CD14-positive monocyte (primary cell): ENCODE data around the gene SLC35A1. TPM values are rescaled to one million over a fixed set of nuclear protein-coding genes. Genes with fewer than 3 reads are reported as not detected.

Source experiments
- DNase-seq, 3 donors: peaks; one replicate each; pipeline ENCODE4 v3.0.0-alpha.2; 2011 to 2022
- H2AFZ ChIP-seq: 2 replicates; pipeline ENCODE4 v1.6.0; 2012; ENCODE audit warnings: mild to moderate bottlenecking, low read depth, low read length, inconsistent platforms; ENCODE audit not compliant: insufficient read depth, poor library complexity, severe bottlenecking
- H3K27ac ChIP-seq, 2 donors: 1 replicate in 1 of 2; 2 replicates in 1 of 2; pipeline ENCODE4 v1.5.1; 2012 to 2013; ENCODE audit warnings: low read length in 2 of 2, control low read depth in 1 of 2, inconsistent platforms in 1 of 2, low read depth in 1 of 2, mild to moderate bottlenecking in 1 of 2
- H3K27me3 ChIP-seq, 2 donors: one replicate each; pipeline versions ENCODE4 v1.6.0 to v1.6.1; 2011 to 2013; ENCODE audit warnings: low read length in 2 of 2; ENCODE audit not compliant: control insufficient read depth in 2 of 2, insufficient read depth in 2 of 2
- H3K36me3 ChIP-seq, 2 donors: replicated peaks in 1 of 2; 1 replicate in 1 of 2; 2 replicates in 1 of 2; pipeline versions ENCODE4 v1.5.1 to v1.6.1; 2012 to 2013; ENCODE audit warnings: low read length in 2 of 2, control low read depth in 1 of 2, inconsistent platforms in 1 of 2, mild to moderate bottlenecking in 1 of 2; ENCODE audit not compliant: insufficient read depth in 2 of 2, control insufficient read depth in 1 of 2
- H3K4me1 ChIP-seq, 2 donors: 1 replicate in 1 of 2; 2 replicates in 1 of 2; pipeline versions ENCODE4 v1.5.1 to v1.6.1; 2012 to 2013; ENCODE audit warnings: low read length in 2 of 2, control low read depth in 1 of 2, inconsistent platforms in 1 of 2, mild to moderate bottlenecking in 1 of 2, moderate library complexity in 1 of 2; ENCODE audit not compliant: insufficient read depth in 2 of 2, control insufficient read depth in 1 of 2
- H3K4me2 ChIP-seq: replicated peaks from 2 replicates; pipeline ENCODE3; 2012; ENCODE audit warnings: low read length, moderate library complexity, mild to moderate bottlenecking; ENCODE audit not compliant: poor library complexity, severe bottlenecking; ENCODE audit errors: extremely low read depth
- H3K4me3 ChIP-seq, 3 experiments: fragments of 200-600 bp in 1 of 3; sonication (generic) in 1 of 3; replicated peaks in 1 of 3; 1 replicate in 2 of 3; 2 replicates in 1 of 3; pipeline ENCODE4 v1.5.1; 2011 to 2013; ENCODE audit warnings: low read length in 3 of 3, mild to moderate bottlenecking in 3 of 3, control low read depth in 2 of 3, low read depth in 2 of 3, inconsistent platforms in 1 of 3, moderate library complexity in 1 of 3
- H3K79me2 ChIP-seq: 2 replicates; pipeline ENCODE4 v1.6.0; 2012; ENCODE audit warnings: mild to moderate bottlenecking, control low read depth, inconsistent platforms, low read length, moderate library complexity; ENCODE audit not compliant: insufficient read depth
- H3K9ac ChIP-seq: 2 replicates; pipeline ENCODE4 v1.6.0; 2017; ENCODE audit warnings: low read length, mild to moderate bottlenecking; ENCODE audit not compliant: insufficient read depth, poor library complexity, severe bottlenecking
- H3K9me3 ChIP-seq, 2 donors: replicated peaks in 1 of 2; 1 replicate in 1 of 2; 2 replicates in 1 of 2; pipeline versions ENCODE4 v1.5.1 to v1.6.1; 2012 to 2013; ENCODE audit warnings: low read length in 2 of 2, control low read depth in 1 of 2; ENCODE audit not compliant: control insufficient read depth in 1 of 2, insufficient read depth in 1 of 2
- H4K20me1 ChIP-seq: 2 replicates; pipeline ENCODE4 v1.6.0; 2012; ENCODE audit warnings: mild to moderate bottlenecking, low read length, control low read depth, moderate library complexity; ENCODE audit not compliant: insufficient read depth
- H3K27ac Mint-ChIP-seq, 7 donors: one replicate each; pipeline ENCODE4 v1.8.0; 2020; ENCODE audit warnings: mild to moderate bottlenecking in 7 of 7, mixed read lengths in 7 of 7, moderate library complexity in 6 of 7, inconsistent platforms in 2 of 7
- H3K27me3 Mint-ChIP-seq, 3 donors: one replicate each; pipeline ENCODE4 v1.8.0; 2021 to 2022; ENCODE audit warnings: low read depth in 3 of 3, mild to moderate bottlenecking in 3 of 3, mixed read lengths in 3 of 3, moderate library complexity in 3 of 3, inconsistent platforms in 1 of 3
- H3K36me3 Mint-ChIP-seq, 2 donors: one replicate each; pipeline ENCODE4 v1.8.0; 2020; ENCODE audit warnings: mixed read lengths in 2 of 2, inconsistent platforms in 1 of 2, mild to moderate bottlenecking in 1 of 2
- H3K4me1 Mint-ChIP-seq: one replicate; pipeline ENCODE4 v1.8.0; 2020; ENCODE audit warnings: mild to moderate bottlenecking, mixed read lengths
- H3K4me3 Mint-ChIP-seq, 2 donors: one replicate each; pipeline ENCODE4 v1.8.0; 2020; ENCODE audit warnings: mild to moderate bottlenecking in 2 of 2, mixed read lengths in 2 of 2, moderate library complexity in 1 of 2
- H3K9me3 Mint-ChIP-seq, 7 donors: one replicate each; pipeline ENCODE4 v1.8.0; 2020 to 2022; ENCODE audit warnings: mixed read lengths in 7 of 7, mild to moderate bottlenecking in 6 of 7, moderate library complexity in 6 of 7, inconsistent platforms in 2 of 7
- WGBS: methylation state at CpG from one replicate; pipeline ENCODE4 v1.1.5; 2013; ENCODE audit warnings: missing lambda C conversion rate; ENCODE audit not compliant: insufficient coverage; 5-methylcytosine and 5-hydroxymethylcytosine counted together
- intact Hi-C, 2 donors: fragments of 100-400 bp; cut with micrococcal nuclease; formaldehyde crosslinking; loops; one replicate each; pipeline versions ENCODE4 v1.15.0 to v1.15.1; 2023
- polyA plus RNA-seq, 3 donors: library from polyadenylated mRNA; depleted of rRNA in 1 of 3; unstranded in 2 of 3; stranded (reverse) in 1 of 3; fragments of 300-500 nt in 2 of 3; fragments of >200 nt in 1 of 3; fragmentation: Illumina TruSeq in 2 of 3; gene quantifications; 1 replicate in 2 of 3; 2 replicates in 1 of 3; pipeline ENCODE4 v1.2.3, GENCODE V29; 2012 to 2021
- TF ChIP-seq, protein P1 (sequence below): fragments of 200-600 bp; IDR thresholded peaks from one replicate; pipeline ENCODE4 v1.8.0; 2022; ENCODE audit warnings: antibody characterized with exemption, mild to moderate bottlenecking

Gene SLC35A1
- polyA plus RNA-seq, 3 donors, result 44.6 to 103 (median 90.6) TPM

DNA sequence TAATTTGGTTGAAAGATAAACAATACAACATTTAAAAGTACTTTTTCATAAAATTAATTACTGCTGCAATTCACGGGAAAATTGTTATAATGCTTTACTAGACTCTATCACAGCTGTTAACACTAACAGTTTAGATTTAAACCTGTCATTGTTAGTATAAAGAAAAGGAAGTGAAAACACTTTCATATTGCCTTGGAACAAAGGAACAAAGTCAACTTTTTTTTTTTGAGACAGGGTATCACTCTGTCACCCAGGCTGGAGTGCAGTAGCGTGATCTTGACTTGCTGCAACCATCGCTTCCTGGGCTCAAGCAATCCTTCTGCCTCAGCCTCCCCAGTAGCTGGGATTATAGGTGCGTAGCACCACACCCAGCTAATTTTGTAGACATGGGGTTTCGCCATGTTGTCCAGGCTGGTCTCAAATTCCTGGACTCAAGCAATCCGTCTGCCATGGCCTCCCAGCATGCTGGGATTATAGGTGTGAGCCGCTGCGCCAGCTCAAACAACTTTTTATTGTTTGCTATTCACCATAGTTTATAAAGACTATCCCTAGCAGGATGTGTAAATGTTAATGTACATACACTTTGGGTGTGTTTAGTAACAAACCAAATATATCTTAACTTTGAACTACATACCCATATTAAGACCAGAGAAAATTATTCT lies 22.1 kb downstream of the SLC35A1 start:
- H3K9me3 Mint-ChIP-seq, result no peaks in the 10 kb centered on the region
- H3K4me3 ChIP-seq, result no peak overlapping the region
- no peak overlapping the region for H3K9ac ChIP-seq
- TF ChIP-seq, protein P1, sequence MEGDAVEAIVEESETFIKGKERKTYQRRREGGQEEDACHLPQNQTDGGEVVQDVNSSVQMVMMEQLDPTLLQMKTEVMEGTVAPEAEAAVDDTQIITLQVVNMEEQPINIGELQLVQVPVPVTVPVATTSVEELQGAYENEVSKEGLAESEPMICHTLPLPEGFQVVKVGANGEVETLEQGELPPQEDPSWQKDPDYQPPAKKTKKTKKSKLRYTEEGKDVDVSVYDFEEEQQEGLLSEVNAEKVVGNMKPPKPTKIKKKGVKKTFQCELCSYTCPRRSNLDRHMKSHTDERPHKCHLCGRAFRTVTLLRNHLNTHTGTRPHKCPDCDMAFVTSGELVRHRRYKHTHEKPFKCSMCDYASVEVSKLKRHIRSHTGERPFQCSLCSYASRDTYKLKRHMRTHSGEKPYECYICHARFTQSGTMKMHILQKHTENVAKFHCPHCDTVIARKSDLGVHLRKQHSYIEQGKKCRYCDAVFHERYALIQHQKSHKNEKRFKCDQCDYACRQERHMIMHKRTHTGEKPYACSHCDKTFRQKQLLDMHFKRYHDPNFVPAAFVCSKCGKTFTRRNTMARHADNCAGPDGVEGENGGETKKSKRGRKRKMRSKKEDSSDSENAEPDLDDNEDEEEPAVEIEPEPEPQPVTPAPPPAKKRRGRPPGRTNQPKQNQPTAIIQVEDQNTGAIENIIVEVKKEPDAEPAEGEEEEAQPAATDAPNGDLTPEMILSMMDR, result no peak
- 68% methylated on average over 3 of the region's 8 CpGs for WGBS
- no peak overlapping the region for H2AFZ ChIP-seq
- H3K27me3 ChIP-seq, result no peaks in the 10 kb centered on the region
- H3K9me3 ChIP-seq, result no peaks in the 10 kb centered on the region
- H3K4me1 ChIP-seq, result peaks cover 0 to 7% of the 10 kb centered on the region in 2 donors
- peaks cover 26% of the 10 kb centered on the region for H3K79me2 ChIP-seq
- H3K27me3 Mint-ChIP-seq, result no peaks in the 10 kb centered on the region
- intact Hi-C loops, result no loop called here
- H3K4me1 Mint-ChIP-seq, result peaks cover 8% of the 10 kb centered on the region
- H3K27ac Mint-ChIP-seq, result peak overlapping the region in 6 of 7 donors; percentile 17 to 42 (median 36)
- no peak overlapping the region for H3K4me2 ChIP-seq
- peak in 1 of 3 donors; percentile 4 for DNase-seq
- H3K27ac ChIP-seq, result peak overlapping the region in 1 of 2 donors; percentile 36
- no peak overlapping the region for H3K4me3 Mint-ChIP-seq
- peaks cover 87% of the 10 kb centered on the region for H4K20me1 ChIP-seq
- H3K36me3 ChIP-seq, result peaks cover 19 to 68% of the 10 kb centered on the region in 2 donors
- H3K36me3 Mint-ChIP-seq, result peaks cover 21 to 50% of the 10 kb centered on the region in 2 donors

- H3K4me1 ChIP-seq, result peaks cover 0 to 7% of the 10 kb centered on the region in 2 donors
- Mint-ChIP-seq H3K4me1 (peaks cover 8% of the 10 kb centered on the region), H3K27ac (no peak overlapping the region), H3K27me3 (no peaks in the 10 kb centered on the region), H3K9me3 (no peaks in the 10 kb centered on the region), H3K36me3 (peaks cover 25 to 50% of the 10 kb centered on the region in 2 donors), H3K4me3 (no peak overlapping the region)
- peaks cover 35 to 67% of the 10 kb centered on the region in 2 donors for H3K36me3 ChIP-seq
- DNase-seq, result no peak
- H3K4me3 ChIP-seq, result no peak overlapping the region
- no peaks in the 10 kb centered on the region for H3K9me3 ChIP-seq
- intact Hi-C loops, result no loop called here
- H4K20me1 ChIP-seq, result peaks cover 71% of the 10 kb centered on the region
- H3K27ac ChIP-seq, result peak overlapping the region in 1 of 2 donors; percentile 22
- TF ChIP-seq, protein P1, result no peak
- H3K9ac ChIP-seq, result no peak overlapping the region
- H2AFZ ChIP-seq, result no peak overlapping the region
- H3K79me2 ChIP-seq, result peaks cover 18% of the 10 kb centered on the region
- H3K4me2 ChIP-seq, result no peak overlapping the region
- no peaks in the 10 kb centered on the region for H3K27me3 ChIP-seq
These were observed 25.3 kb downstream of the SLC35A1 start for GRCh38 chr6:87498048-87498447.
